HK-2 (cell line): ENCODE data around the gene CPXCR1.
"Not testable (repeated sequence)": the region's sequence is repeated elsewhere in the genome, so short reads cannot be mapped to it uniquely, and the experiment has no call there.

ENCODE experiments used
- DNase-seq: peaks from one replicate; pipeline ENCODE4 v3.0.0-alpha.2; 2018; ENCODE audit not compliant: unreplicated experiment

The CPXCR1 gene

GRCh38 chrX:88746925-88747324 lies at the start of gene CPXCR1:
Gene CPXCR1, plus strand, starts transcription at chrX:88747225. Its CDS starts 6,190 bp downstream, at chrX:88753415.
- no peak for DNase-seq

GRCh38 chrX:88735835-88736234 lies 11.2 kb upstream of the CPXCR1 start:
- no peak for DNase-seq

- DNase-seq = not testable (repeated sequence)
These were observed 810 bp upstream of the CPXCR1 start for GRCh38 chrX:88746215-88746614.

GRCh38 chrX:88752339-88752738 lies 5.3 kb downstream of the CPXCR1 start:
- not testable (repeated sequence) for DNase-seq

- no peak for DNase-seq
These were observed 42.8 kb downstream of the CPXCR1 start for GRCh38 chrX:88789825-88790224.
